ENCODE data around the gene AURKA.
A peak's percentile ranks its signal among the peaks of the same experiment; 100 is the strongest.

AURKA gene

DNA sequence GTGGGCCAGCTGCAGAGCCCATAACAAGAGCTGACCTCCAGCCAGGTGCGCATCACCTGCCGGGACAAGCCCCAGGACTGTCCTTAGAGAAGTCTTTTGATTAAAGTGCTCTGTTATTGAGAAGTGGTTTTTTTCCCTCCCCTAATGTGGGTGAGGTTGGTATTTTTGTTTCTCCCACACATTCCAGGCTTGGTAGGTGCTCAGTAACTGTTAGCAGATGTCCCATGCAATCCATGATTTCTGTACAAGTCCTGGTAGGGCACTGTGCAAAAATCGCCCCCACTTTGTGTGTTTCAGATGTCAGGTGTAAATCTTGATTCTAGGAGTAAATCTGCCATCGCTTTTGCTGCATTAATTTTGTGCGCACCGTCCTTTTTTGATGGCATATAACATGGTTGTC lies 28.5 kb downstream of the AURKA start:
- DNase-seq (ENCODE audit: low spot score) (no peak), ATAC-seq (ENCODE audit: low read depth) (no peak)
- H3K9me3 ChIP-seq (ENCODE audit: severe bottlenecking), result no peaks in the 10 kb centered on the region
- no peak for TF ChIP-seq CTCF (IDR thresholded peaks at IDR 0.05; ENCODE audit: poor library complexity, severe bottlenecking)
- no peak overlapping the region for H3K4me3 ChIP-seq (ENCODE audit: severe bottlenecking)
- H3K27me3 ChIP-seq (ENCODE audit: insufficient read depth, poor library complexity, severe bottlenecking), result no peaks in the 10 kb centered on the region
- no peak overlapping the region for H3K27ac ChIP-seq (ENCODE audit: poor library complexity, severe bottlenecking)
- peaks cover 64% of the 10 kb centered on the region for H3K36me3 ChIP-seq (ENCODE audit: low read depth)
- peaks cover 6% of the 10 kb centered on the region for H3K4me1 ChIP-seq (ENCODE audit: insufficient read depth, poor library complexity, severe bottlenecking)

DNA sequence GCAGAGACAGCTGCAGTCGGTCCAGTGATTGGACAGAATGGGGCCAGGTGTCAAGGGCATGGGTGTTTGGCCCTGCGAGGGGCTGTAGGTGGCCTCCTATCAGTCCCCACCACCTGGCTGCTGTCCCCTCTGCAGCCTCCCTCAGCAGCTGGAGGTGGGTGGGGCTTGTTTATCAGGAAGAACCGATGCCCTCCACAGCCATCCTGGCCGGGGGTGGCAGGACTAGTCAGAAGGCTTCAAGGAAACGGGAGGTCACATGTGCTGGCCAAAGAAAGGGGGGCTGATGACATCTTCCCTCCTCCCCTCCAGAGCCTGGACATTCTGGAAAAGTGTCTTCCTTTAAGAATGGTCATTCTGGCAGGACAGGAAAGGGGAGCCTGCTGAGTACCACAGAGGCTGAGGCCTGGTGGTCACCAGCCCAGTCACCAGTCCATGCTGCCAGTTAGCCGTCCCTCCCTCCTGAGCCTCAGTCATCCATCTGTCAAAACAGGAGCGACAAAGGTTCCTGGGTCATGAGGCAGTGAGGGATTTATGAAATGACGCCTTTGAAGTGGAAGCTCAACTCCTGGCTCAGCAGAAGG lies 29.1 kb downstream of the AURKA start:
- ATAC-seq (ENCODE audit: low read depth) (no peak), DNase-seq (ENCODE audit: low spot score) (no peak)
- Histone ChIP-seq H3K27me3 (ENCODE audit: insufficient read depth, poor library complexity, severe bottlenecking) (no peaks in the 10 kb centered on the region), H3K4me3 (ENCODE audit: severe bottlenecking) (no peak overlapping the region), H3K36me3 (ENCODE audit: low read depth) (peaks cover 63% of the 10 kb centered on the region), H3K9me3 (ENCODE audit: severe bottlenecking) (no peaks in the 10 kb centered on the region), H3K4me1 (ENCODE audit: insufficient read depth, poor library complexity, severe bottlenecking) (peaks cover 12% of the 10 kb centered on the region), H3K27ac (ENCODE audit: poor library complexity, severe bottlenecking) (no peak overlapping the region)
- no peak for TF ChIP-seq CTCF (IDR thresholded peaks at IDR 0.05; ENCODE audit: poor library complexity, severe bottlenecking)

- Histone ChIP-seq H3K9me3 (ENCODE audit: severe bottlenecking) (no peaks in the 10 kb centered on the region), H3K36me3 (ENCODE audit: low read depth) (peaks cover 54% of the 10 kb centered on the region), H3K27me3 (ENCODE audit: insufficient read depth, poor library complexity, severe bottlenecking) (no peaks in the 10 kb centered on the region), H3K4me3 (ENCODE audit: severe bottlenecking) (no peak overlapping the region), H3K27ac (ENCODE audit: poor library complexity, severe bottlenecking) (no peak overlapping the region), H3K4me1 (ENCODE audit: insufficient read depth, poor library complexity, severe bottlenecking) (peaks cover 13% of the 10 kb centered on the region)
- ATAC-seq (ENCODE audit: low read depth) (no peak), DNase-seq (ENCODE audit: low spot score) (no peak)
- TF ChIP-seq CTCF (IDR thresholded peaks at IDR 0.05; ENCODE audit: poor library complexity, severe bottlenecking), result no peak
Observed at GRCh38 chr20:56361900-56362299, 30.1 kb downstream of the AURKA start.

DNA sequence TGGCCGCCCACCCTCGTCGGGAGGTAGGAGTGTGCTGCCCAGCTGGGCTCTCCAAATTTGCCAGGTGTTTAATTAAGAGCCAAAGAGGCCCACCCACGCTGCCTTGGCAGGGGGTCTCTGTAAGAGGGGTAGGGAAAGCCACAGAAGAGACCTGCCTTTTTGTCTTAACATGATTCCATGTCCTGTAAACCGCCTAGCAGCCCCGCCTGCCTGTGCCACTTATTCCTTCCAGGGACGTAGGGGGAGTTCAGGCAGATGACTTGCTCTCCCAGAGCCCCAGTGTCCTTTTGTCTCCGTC lies 31.2 kb downstream of the AURKA start:
- H3K27me3 ChIP-seq (ENCODE audit: insufficient read depth, poor library complexity, severe bottlenecking), result no peaks in the 10 kb centered on the region
- DNase-seq (ENCODE audit: low spot score) (no peak), ATAC-seq (ENCODE audit: low read depth) (no peak)
- H3K9me3 ChIP-seq (ENCODE audit: severe bottlenecking), result no peaks in the 10 kb centered on the region
- peaks cover 13% of the 10 kb centered on the region for H3K4me1 ChIP-seq (ENCODE audit: insufficient read depth, poor library complexity, severe bottlenecking)
- peak overlapping the region; percentile 86 for H3K27ac ChIP-seq (ENCODE audit: poor library complexity, severe bottlenecking)
- TF ChIP-seq CTCF (IDR thresholded peaks at IDR 0.05; ENCODE audit: poor library complexity, severe bottlenecking), result no peak
- H3K4me3 ChIP-seq (ENCODE audit: severe bottlenecking), result no peak overlapping the region
- peaks cover 43% of the 10 kb centered on the region for H3K36me3 ChIP-seq (ENCODE audit: low read depth)

DNA sequence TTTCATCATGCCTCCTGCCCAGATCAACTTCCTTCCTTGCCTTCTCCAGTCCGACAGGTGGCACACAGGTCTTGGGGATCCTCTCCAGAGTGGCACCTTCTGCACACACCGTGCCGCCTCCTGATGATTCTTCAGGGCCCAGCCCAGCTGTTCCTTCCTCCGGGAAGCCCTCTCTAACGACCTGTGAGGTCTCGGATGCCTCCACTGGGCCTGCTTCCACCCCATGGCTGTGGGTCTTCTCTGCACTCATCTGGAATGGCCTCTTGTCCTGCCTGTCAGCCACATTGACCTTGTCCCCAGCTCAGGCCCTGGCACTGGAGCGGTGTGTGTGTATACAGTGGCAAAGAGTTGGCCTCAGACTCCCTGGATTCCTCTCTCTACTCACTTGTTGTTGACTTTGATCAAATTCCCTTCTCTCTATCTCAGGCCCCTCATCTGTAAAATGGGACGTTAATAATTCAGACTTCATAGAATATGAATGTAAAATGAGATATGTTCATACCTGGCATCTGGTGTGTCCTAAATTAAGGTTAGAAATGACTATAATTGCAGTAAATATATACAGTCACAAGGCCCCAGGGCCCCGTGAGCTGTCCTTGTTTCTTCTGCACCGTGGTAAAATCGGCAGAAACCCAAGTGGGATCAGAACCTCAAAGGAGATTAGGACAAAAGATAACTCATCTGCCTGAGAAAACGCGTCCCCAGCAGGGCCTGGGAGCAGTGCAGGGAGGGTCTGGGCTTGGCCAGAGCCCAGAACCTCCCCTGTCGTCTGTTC lies 31.7 kb downstream of the AURKA start:
- peak; percentile 38 for TF ChIP-seq CTCF (IDR thresholded peaks at IDR 0.05; ENCODE audit: poor library complexity, severe bottlenecking)
- Histone ChIP-seq H3K4me3 (ENCODE audit: severe bottlenecking) (peak overlapping the region; percentile 75), H3K9me3 (ENCODE audit: severe bottlenecking) (no peaks in the 10 kb centered on the region), H3K27me3 (ENCODE audit: insufficient read depth, poor library complexity, severe bottlenecking) (no peaks in the 10 kb centered on the region), H3K4me1 (ENCODE audit: insufficient read depth, poor library complexity, severe bottlenecking) (peaks cover 13% of the 10 kb centered on the region), H3K27ac (ENCODE audit: poor library complexity, severe bottlenecking) (peak overlapping the region; percentile 86), H3K36me3 (ENCODE audit: low read depth) (peaks cover 38% of the 10 kb centered on the region)
- ATAC-seq (ENCODE audit: low read depth), result no peak
- no peak for DNase-seq (ENCODE audit: low spot score)

Data from RWPE2 (cell line).